ENCODE results near the gene CDK5RAP3. TPM values are rescaled to one million over a fixed set of nuclear protein-coding genes. Genes with fewer than 3 reads are reported as not detected.

Gene CDK5RAP3
- total RNA-seq, 1 experiment from 2014 or later: 128 TPM

DNA sequence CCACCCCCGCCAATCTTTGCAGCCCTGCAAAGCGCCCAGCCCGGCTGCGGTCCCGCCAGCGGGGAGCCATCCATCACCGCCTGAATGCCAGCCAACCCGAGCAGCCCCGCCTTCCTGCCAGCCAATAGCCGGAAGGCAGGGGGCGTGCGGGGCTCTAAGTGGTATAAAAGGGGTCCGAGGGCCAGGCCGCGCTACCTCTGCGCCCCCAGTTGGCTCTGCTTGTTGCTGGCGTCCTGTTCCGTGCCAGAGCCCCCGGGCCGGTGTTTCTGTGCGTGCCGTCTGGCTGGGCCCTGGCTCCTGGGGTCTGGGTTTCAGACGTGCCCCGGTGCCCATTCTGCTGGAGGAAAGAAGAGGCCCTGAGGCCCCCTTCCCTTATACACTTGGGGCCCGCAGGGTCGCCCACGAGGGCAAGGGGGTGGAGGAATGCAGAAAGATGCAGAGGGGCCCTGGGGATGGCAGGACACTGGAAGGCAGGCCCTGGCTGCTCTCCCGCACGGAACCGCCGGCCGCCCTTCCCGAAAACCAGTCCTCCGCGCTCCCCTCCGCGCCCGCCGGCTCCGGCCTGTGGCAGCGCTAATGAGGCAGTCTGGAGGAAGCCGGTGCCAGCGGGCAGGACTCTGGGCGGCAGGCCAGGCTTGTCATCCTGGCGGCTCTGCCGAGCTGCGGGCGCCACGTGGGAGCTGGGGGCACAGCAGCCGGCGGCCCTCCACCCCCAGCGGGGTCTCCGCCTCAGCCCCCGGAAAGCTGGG, 52.7 kb downstream of the CDK5RAP3 start:
- ATAC-seq: peak; percentile 56
- Mint-ChIP-seq H3K4me3 (peak overlapping the region; percentile 84), H3K9me3 (no peaks in the 10 kb centered on the region), H3K27me3 (ENCODE audit: low read depth) (peaks cover 38% of the 10 kb centered on the region), H3K36me3 (no peaks in the 10 kb centered on the region), H3K4me1 (peaks cover 25% of the 10 kb centered on the region), H3K27ac (no peak overlapping the region)
- peak; percentile 93 for DNase-seq (ENCODE audit: low spot score)
- ChIA-PET POLR2A (no interaction called here), CTCF (no interaction called here)
- TF ChIP-seq SP1 (CRISPR knock-in tag; conservative IDR thresholded peaks at IDR 0.05): no peak
- TF ChIP-seq SMAD4 (CRISPR knock-in tag; IDR thresholded peaks at IDR 0.05): no peak
- TF ChIP-seq FOXP1 (CRISPR knock-in tag; IDR thresholded peaks at IDR 0.05; ENCODE audit: borderline replicate concordance): peak; percentile 67; the same call in 1 of the 2 replicates
- TF ChIP-seq CBFB (CRISPR knock-in tag; IDR thresholded peaks at IDR 0.05; ENCODE audit: low read depth): no peak
- TF ChIP-seq ZNF317 (CRISPR knock-in tag; IDR thresholded peaks at IDR 0.05; ENCODE audit: borderline replicate concordance, low read depth): no peak
- TF ChIP-seq, protein P1, sequence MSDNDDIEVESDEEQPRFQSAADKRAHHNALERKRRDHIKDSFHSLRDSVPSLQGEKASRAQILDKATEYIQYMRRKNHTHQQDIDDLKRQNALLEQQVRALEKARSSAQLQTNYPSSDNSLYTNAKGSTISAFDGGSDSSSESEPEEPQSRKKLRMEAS (CRISPR knock-in tag; IDR thresholded peaks at IDR 0.05): peak; percentile 64
- no peak for TF ChIP-seq PRRX2 (CRISPR knock-in tag; IDR thresholded peaks at IDR 0.05)
- no peak for TF ChIP-seq ELF4 (CRISPR knock-in tag; IDR thresholded peaks at IDR 0.05; ENCODE audit: low read depth)
- no peak for TF ChIP-seq ZBTB43 (CRISPR knock-in tag; IDR thresholded peaks at IDR 0.05)
- TF ChIP-seq, protein P2, sequence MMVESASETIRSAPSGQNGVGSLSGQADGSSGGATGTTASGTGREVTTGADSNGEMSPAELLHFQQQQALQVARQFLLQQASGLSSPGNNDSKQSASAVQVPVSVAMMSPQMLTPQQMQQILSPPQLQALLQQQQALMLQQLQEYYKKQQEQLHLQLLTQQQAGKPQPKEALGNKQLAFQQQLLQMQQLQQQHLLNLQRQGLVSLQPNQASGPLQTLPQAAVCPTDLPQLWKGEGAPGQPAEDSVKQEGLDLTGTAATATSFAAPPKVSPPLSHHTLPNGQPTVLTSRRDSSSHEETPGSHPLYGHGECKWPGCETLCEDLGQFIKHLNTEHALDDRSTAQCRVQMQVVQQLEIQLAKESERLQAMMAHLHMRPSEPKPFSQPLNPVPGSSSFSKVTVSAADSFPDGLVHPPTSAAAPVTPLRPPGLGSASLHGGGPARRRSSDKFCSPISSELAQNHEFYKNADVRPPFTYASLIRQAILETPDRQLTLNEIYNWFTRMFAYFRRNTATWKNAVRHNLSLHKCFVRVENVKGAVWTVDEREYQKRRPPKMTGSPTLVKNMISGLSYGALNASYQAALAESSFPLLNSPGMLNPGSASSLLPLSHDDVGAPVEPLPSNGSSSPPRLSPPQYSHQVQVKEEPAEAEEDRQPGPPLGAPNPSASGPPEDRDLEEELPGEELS (CRISPR knock-in tag; IDR thresholded peaks at IDR 0.05): 0 out of 2 replicates have a peak, but pooled peaks have one; percentile 4
- no peak for TF ChIP-seq ZNF416 (CRISPR knock-in tag; IDR thresholded peaks at IDR 0.05)
- no peak for TF ChIP-seq ATF3 (CRISPR knock-in tag; conservative IDR thresholded peaks at IDR 0.05)
- no peak for TF ChIP-seq E2F4 (CRISPR knock-in tag; IDR thresholded peaks at IDR 0.05; ENCODE audit: borderline replicate concordance, low read depth)
- TF ChIP-seq FOXJ3 (CRISPR knock-in tag; IDR thresholded peaks at IDR 0.05; ENCODE audit: borderline replicate concordance): no peak
- TF ChIP-seq MYBL2 (CRISPR knock-in tag; IDR thresholded peaks at IDR 0.05): no peak
- no peak for TF ChIP-seq CDX4 (CRISPR knock-in tag; IDR thresholded peaks at IDR 0.05; ENCODE audit: borderline replicate concordance)
- TF ChIP-seq ATF1 (CRISPR knock-in tag; IDR thresholded peaks at IDR 0.05): no peak
- TF ChIP-seq JAZF1 (CRISPR knock-in tag; IDR thresholded peaks at IDR 0.05): no peak
- no peak for TF ChIP-seq TCF7 (CRISPR knock-in tag; IDR thresholded peaks at IDR 0.05; ENCODE audit: low read depth)
- TF ChIP-seq IRF2 (CRISPR knock-in tag; IDR thresholded peaks at IDR 0.05; ENCODE audit: borderline replicate concordance, low read depth): no peak
- TF ChIP-seq AFF4 (CRISPR knock-in tag; IDR thresholded peaks at IDR 0.05; ENCODE audit: borderline replicate concordance): no peak
- no peak for TF ChIP-seq CREM (CRISPR knock-in tag; IDR thresholded peaks at IDR 0.05)
- TF ChIP-seq NFYB (CRISPR knock-in tag; conservative IDR thresholded peaks at IDR 0.05; ENCODE audit: low read depth): peak; percentile 68
- no peak for TF ChIP-seq PRDM15 (CRISPR knock-in tag; IDR thresholded peaks at IDR 0.05)

All from WTC11 (cell line).